GM19455 (cell line): Measurements from ENCODE around the gene HTR3A.

Experiments used
- ATAC-seq: cut with Tn5 transposase; IDR thresholded peaks from one replicate; pipeline ENCODE4 v1.9.1; 2021; ENCODE audit not compliant: unreplicated experiment

HTR3A gene

GRCh38 chr11:113977701-113978100 is 2.8 kb downstream of the HTR3A start:
- no peak for ATAC-seq

GRCh38 chr11:113979431-113979830 is 4.5 kb downstream of the HTR3A start:
- no peak for ATAC-seq

- no peak for ATAC-seq
Observed at GRCh38 chr11:113980785-113981184, 5.9 kb downstream of the HTR3A start.

DNA sequence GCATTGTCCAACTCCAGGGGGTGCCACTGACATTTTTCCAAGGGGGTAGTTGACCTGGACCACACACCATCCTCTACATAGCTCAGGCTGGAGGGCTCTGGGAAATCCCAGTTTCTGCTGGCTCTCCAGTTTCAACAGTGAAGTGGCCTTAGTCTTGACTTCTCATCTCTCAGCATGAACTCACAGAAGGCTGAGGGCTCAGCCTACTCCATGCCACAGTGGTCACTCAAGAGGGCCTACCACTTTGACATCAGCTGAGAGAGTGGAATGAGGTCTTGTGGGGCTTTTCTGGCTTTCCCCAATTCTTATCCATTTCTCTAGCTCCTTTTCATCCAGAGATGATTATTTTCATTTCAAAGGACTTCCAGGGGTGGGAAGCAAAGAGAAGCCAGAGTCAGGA is 7.4 kb downstream of the HTR3A start:
- no peak for ATAC-seq

GRCh38 chr11:113984781-113985180 is 9.9 kb downstream of the HTR3A start:
- no peak for ATAC-seq

DNA sequence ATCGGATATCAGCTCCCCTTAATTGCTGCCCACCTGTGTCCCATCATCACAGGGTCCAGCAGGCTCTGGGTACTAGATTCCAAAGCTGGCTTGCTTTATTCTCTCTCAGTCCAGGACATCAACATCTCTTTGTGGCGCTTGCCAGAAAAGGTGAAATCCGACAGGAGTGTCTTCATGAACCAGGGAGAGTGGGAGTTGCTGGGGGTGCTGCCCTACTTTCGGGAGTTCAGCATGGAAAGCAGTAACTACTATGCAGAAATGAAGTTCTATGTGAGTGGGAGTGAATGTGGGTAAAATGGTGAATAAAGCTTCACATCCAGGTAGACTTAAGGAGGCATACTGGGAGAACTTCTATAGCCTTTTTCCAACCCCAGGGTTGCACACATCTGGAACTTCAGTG is 11.0 kb downstream of the HTR3A start:
- ATAC-seq, result no peak

- ATAC-seq, result no peak
Observed at GRCh38 chr11:113986351-113987140, 11.6 kb downstream of the HTR3A start.

DNA sequence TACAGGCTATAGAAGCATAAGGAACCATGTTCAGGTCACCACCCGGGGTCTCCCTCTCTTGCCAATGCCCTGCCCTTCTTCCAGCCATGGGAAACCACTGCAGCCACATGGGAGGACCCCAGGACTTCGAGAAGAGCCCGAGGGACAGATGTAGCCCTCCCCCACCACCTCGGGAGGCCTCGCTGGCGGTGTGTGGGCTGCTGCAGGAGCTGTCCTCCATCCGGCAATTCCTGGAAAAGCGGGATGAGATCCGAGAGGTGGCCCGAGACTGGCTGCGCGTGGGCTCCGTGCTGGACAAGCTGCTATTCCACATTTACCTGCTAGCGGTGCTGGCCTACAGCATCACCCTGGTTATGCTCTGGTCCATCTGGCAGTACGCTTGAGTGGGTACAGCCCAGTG is 14.5 kb downstream of the HTR3A start:
- ATAC-seq, result no peak

DNA sequence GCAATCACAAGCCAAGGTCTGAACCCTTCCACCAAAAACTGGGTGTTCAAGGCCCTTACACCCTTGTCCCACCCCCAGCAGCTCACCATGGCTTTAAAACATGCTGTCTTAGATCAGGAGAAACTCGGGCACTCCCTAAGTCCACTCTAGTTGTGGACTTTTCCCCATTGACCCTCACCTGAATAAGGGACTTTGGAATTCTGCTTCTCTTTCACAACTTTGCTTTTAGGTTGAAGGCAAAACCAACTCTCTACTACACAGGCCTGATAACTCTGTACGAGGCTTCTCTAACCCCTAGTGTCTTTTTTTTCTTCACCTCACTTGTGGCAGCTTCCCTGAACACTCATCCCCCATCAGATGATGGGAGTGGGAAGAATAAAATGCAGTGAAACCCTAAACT is 15.0 kb downstream of the HTR3A start:
- no peak for ATAC-seq

DNA sequence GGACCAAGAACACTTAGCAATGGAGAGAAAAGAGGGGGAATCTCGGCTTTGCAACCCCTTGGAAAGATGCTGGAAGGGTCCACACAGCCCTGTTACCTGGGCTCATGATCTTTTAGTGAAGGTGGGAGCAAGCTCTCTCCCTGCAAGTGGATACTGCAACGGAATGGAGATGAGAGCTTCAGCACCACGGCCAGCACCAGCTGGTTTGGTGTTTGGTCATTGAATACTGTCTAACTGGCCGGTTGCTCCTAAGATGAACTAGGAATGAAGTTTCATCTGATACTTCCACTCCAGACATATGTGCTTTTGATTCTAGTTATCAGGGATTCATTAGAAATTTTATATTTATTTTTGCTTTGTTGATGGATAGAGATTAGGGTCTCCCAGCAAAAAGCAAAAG is 16.3 kb downstream of the HTR3A start:
- no peak for ATAC-seq

DNA sequence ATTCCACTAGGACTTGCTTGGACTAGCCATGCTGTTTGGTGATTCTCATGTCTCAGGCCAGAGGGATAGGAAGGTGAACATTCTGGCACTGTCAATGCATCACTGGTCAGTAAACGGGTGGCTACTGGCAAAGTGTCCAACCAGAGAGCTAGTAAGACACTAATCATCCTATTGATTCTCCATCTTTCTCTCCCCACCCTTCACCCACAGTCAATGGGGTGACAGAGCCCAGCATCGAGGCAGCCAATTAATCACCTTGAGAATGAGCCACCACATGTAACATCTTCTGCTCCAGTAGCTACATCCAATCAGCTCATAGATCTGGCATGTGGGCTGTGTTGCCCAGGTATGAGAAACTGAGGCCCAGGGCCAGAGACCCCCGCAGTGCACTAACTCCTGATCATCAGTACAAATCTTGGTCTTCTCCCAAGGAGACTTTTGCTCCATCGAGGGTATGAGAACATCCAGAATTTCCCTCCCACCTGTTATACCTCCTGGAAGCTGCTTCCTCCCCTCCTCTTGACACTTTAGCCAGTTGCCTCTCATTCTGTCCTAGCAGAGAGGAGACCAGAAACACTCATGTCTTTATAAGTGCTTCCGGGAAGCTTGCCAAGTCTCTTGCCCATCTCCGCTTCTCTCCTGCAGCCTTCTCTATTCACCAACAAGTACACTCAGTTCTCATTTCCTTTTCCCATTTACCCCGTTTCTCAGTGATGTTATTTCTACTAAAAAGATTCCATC is 17.0 kb downstream of the HTR3A start:
- ATAC-seq, result no peak

DNA sequence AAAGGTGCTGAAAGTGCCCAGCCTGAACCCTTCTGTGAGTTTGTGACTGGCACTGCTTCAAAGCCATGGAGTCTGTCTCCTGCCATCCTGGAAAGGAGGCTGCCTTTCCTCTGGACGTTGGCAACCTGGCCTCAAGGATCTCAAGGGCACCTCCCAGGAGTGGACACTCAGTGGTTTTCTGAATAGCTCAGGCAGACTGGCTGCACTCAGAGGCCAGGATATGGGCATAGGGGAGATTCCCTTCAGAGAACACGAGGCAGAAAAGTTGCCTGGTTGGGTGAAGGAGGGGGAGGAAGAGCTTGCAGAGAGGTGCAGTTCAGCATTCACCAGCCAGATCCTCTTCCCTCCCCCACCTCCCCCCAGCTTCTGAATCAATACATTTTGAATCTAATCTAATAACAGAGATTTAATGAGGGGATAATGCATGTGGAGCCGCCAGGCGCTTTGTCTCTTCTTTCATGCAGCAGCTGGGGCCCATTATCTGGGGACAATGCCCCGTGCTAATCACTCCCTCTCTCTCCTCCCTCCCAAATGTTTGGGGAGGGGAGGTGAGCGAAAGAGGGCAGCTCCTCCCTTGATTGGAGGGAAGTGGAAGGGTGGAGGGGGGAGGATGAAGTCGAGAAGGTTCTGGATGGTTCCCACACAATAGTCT is 17.7 kb downstream of the HTR3A start:
- ATAC-seq, result no peak

GRCh38 chr11:113994077-113994954 is 19.4 kb downstream of the HTR3A start:
- no peak for ATAC-seq

DNA sequence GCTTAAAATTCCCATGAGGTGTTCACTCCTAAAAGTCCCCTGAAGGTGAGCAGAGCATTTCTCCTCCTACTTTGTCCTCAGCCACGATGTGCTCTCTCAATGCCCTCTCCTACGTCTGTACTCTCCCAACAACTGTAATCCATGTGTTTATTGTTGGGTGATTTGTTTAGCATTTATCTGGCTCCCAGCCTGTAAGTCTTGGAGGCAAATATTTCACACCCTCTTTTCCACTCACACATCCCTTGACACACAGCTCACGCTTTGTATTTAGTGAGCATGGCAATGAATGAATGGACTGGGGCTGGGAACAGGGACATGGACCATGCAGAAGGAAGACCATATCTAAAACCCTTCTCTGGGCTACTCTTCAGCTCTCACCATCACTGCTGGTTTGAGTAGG is 22.6 kb downstream of the HTR3A start:
- no peak for ATAC-seq

DNA sequence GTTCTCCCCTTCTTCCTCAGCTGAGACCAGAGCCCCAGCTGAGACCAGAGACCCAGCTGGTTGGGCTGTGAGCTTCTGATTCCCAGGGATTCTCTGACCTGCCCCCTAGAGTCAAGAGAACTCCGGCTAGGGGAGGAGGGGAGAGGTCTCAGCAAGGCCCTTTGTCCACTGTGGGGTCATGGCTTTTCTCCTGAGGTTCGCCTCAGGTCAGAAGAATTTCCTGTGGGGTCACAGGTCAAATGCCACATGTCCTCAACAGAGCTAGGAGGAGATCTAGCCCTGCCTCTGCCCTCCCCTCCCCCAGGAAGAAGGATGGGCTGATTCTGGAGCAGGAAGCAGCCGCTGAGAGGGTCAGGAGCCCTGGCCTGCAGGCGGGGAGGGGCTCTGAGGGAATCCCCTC is 23.7 kb downstream of the HTR3A start:
- ATAC-seq, result no peak

GRCh38 chr11:114000526-114000925 is 25.6 kb downstream of the HTR3A start:
- no peak for ATAC-seq

GRCh38 chr11:114001416-114001815 is 26.5 kb downstream of the HTR3A start:
- no peak for ATAC-seq

GRCh38 chr11:114008331-114008730 is 33.4 kb downstream of the HTR3A start:
- ATAC-seq, result no peak

DNA sequence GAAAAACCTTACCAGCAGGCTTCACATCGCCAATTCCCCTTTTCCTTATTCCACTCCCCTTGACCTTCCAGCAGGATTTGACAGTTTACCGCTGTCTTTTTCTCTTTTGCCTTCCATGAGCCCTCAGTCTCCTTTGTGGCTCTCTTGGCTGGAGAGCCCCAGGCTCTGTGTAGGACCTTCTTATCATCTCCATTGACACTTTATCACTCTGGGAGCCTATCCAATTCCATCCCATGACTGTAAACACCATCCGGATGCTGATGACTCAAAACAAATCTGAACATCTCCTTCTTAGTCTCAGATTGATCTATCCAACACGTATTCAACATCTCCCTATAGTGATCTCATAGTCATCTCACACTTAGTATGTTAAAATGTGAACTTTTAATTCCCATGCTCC is 36.0 kb downstream of the HTR3A start:
- no peak for ATAC-seq

GRCh38 chr11:114011443-114011842 is 36.5 kb downstream of the HTR3A start:
- ATAC-seq, result no peak

- no peak for ATAC-seq
Observed at GRCh38 chr11:114015117-114015516, 40.2 kb downstream of the HTR3A start.
